ENCODE measurements around the gene POTEG.
"Not testable (repeated sequence)": the region's sequence is repeated elsewhere in the genome, so short reads cannot be mapped to it uniquely, and the experiment has no call there.

The POTEG gene

GRCh38 chr14:19372813-19373500 lies 61.2 kb downstream of the POTEG start:
- DNase-seq, result not testable (repeated sequence)

DNA sequence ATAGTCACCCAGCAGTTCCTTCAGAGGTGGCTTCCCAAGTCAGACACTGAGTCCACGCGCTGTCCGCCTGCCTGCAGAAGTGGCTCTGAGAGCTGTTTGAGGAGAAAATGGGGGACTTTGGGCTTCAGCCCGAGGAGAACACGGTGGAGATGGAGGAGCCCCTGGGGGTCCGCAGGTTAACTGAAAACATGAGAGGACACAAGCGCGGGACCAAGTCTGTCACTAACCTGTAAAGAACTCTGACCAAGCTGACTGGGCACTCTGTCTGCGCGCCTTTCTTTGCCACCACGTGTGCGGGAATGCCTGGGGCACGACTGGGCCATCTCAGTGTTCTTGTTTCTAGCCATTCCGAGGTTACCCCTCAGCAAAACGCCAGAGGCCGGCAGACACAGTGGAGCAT lies 62.4 kb downstream of the POTEG start:
- DNase-seq, result not testable (repeated sequence)

DNA sequence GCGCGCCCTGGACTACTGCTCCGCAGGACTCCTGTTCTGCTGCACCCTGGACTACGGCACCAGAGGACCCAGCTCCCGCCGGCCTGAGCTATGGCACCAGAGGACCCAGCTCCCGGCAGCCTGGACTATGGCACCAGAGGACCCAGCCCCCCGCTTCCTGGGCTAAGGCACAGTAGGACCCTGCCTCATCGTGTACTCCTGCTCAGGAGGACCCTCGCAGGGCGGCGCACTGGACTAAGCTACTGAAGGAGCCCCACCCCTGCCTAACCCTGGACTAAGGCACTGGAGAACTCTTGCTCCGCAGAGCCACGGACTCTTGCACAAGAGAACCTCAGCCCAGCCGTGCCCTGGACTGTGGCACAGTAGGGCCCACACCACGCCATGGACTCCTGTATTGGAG lies 71.3 kb downstream of the POTEG start:
- DNase-seq, result not testable (repeated sequence)

DNA sequence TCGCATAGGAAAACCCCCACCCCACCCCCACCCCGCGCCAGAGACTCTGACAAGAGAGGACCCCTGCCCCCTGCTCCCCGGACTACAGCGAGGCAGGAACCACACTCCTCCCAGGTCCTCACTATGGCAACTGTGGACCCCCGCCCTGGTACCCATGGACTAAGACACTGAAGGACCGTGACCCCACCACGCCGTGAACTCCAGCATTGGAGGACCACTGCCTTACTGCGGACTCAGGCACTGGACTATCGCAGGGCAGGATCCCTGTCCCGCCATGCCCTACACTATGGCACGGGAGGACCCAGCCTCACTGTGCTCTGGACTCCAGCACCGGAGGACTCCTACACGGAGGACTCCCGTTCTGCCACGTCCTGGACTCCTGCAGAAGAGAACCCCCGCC lies 71.8 kb downstream of the POTEG start:
- DNase-seq, result not testable (repeated sequence)

DNA sequence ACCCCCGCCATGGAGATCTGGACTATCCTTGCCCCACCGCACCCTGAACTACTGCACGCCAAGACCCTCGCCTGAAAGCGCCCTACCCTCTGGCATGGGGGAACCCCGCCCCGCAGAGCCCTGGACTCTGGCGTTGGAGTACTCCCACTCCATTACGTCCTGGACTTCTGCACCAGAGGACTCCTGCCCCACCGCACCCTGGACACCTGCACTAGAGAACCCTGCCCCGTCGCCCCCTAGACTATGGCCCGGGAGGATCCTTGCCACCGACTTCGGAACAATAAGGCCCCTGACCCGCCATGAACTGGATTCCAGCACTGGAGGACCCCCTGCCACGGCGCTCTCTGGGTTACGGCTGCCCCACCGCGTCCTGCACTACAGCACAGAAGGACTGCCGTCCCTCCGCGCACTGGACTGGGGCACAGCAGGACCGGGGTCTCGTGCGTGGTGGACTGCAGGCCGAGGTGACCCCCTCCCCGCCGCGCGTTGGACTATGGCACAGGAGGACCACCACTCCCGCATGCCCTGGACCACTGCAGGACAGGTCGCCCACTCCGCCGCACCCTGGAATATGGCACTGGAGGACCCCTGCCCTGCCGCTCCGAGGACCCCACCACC lies 72.4 kb downstream of the POTEG start:
- DNase-seq, result not testable (repeated sequence)

DNA sequence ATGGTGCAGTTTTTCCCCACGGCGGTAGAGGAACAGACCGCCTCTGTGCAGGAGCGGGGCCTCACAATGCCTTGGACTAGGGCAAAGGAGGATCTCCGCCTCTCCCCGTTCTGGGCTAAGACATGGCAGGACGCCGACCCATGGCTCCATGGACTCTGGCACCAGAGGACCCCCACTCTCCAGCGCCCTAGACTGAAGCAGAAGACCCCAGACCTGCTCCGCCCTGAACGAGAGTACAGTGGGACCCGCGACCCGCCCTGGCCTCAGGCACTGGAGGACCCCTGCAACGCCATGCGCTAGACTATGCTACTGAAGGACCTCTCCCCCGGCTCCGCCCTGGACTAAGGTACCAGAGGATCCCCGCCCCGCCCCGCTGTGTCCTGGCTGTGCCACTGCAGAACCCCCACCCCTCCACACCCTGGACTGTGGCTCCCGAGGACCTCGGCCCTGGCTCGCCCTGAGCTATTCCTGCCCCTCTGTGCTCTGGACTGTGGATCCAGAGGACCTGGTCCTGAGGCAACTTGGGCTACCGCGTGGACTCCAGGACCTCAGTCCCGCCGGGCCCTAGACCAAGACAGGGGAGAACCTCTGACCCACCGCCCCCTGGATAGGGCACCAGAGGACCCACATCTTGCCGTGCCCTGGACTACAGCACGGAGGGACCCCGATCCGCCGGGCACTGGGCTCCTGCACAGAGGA lies 73.1 kb downstream of the POTEG start:
- not testable (repeated sequence) for DNase-seq

Measured in cerebellar nuclear complex (tissue), 1 donor.